Measurements from ENCODE around the gene TBXAS1.

GRCh38 chr7:139884441-139884840 lies 55.4 kb downstream of the TBXAS1 start:
- no peak for TF ChIP-seq CTCF (IDR thresholded peaks at IDR 0.05; ENCODE audit: extremely low read depth in 1 of 2, insufficient read depth in 1 of 2, low read depth in 1 of 2, low read length in 2 of 2)
- TF ChIP-seq EZH2 (IDR thresholded peaks at IDR 0.05; ENCODE audit: borderline replicate concordance, low read depth, low read length, severe bottlenecking): no peak
